ENCODE measurements around the gene MAMDC2. TPM values are rescaled to one million over a fixed set of nuclear protein-coding genes. Genes with fewer than 3 reads are reported as not detected.

Gene MAMDC2
- total and polyA plus RNA-seq, 2 of the 4 experiments (the other 2 are of a cell fraction) = 5.0 to 5.2 TPM

DNA sequence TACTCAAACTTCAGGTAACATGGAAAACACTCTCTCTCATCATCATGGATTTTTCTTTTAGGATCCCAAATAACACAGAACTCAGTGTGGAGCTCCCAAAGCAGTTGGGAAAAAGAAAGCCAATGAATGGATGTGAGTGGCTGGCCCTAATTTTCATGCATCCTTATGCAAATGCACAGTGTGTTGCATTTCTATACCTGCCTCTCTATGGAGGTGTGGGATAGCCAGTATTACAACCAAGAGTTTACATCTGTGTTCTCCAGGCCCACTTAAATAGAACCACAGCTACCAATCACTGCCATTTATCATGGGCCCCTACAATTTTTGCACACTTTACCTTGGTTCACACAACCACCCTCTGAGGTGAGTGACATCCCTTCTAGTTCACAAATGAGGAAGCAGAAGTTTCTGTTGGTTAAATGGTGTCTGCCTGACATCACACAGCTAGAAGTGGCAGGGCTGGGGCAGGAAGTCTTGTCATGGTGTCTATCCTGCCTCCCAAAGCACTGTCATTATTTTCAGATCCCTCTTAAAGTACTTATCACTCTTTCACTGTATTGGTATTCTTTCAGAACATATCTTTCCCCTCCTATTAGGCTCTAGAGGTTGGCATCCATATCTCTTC, 17.3 kb downstream of the MAMDC2 start:
- ChIA-PET POLR2A (ENCODE audit: unreplicated experiment) (no interaction called here), CTCF (no interaction called here)
- TF ChIP-seq CEBPB (IDR thresholded peaks at IDR 0.05; ENCODE audit: low read depth, low read length) (no peak), MXI1 (IDR thresholded peaks at IDR 0.05; ENCODE audit: borderline replicate concordance, low read depth, low read length) (no peak), MAFK (IDR thresholded peaks at IDR 0.05; ENCODE audit: low read depth, low read length) (no peak), MAZ (IDR thresholded peaks at IDR 0.05; ENCODE audit: borderline replicate concordance, low read depth, low read length) (no peak)
- TF ChIP-seq, protein P1, sequence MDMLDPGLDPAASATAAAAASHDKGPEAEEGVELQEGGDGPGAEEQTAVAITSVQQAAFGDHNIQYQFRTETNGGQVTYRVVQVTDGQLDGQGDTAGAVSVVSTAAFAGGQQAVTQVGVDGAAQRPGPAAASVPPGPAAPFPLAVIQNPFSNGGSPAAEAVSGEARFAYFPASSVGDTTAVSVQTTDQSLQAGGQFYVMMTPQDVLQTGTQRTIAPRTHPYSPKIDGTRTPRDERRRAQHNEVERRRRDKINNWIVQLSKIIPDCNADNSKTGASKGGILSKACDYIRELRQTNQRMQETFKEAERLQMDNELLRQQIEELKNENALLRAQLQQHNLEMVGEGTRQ (IDR thresholded peaks at IDR 0.05; ENCODE audit: low read depth, low read length) = no peak
- TF ChIP-seq, protein P2, sequence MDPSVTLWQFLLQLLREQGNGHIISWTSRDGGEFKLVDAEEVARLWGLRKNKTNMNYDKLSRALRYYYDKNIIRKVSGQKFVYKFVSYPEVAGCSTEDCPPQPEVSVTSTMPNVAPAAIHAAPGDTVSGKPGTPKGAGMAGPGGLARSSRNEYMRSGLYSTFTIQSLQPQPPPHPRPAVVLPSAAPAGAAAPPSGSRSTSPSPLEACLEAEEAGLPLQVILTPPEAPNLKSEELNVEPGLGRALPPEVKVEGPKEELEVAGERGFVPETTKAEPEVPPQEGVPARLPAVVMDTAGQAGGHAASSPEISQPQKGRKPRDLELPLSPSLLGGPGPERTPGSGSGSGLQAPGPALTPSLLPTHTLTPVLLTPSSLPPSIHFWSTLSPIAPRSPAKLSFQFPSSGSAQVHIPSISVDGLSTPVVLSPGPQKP (IDR thresholded peaks at IDR 0.05; ENCODE audit: borderline replicate concordance, low read depth, low read length) = no peak
- H4K5ac ChIP-seq (ENCODE audit: low read depth, low read length) = no peak overlapping the region
- no peak overlapping the region for H3K23ac ChIP-seq (ENCODE audit: low read depth, low read length)
- H2BK5ac ChIP-seq (ENCODE audit: low read depth, low read length, poor library complexity, severe bottlenecking) = no peak overlapping the region
- no peak overlapping the region for H3K56ac ChIP-seq (ENCODE audit: extremely low read depth, insufficient read depth, low read length)
- no peak for ATAC-seq (ENCODE audit: low read depth)
- no peaks in the 10 kb centered on the region for H3K4me1 ChIP-seq (ENCODE audit: control insufficient read depth, insufficient read depth, low read length)
- H4K20me1 ChIP-seq (ENCODE audit: insufficient read depth, low read length) = no peaks in the 10 kb centered on the region
- H3K79me1 ChIP-seq (ENCODE audit: low read depth in 1 of 2, low read length in 2 of 2) = no peaks in the 10 kb centered on the region
- no peak overlapping the region for H3K4ac ChIP-seq (ENCODE audit: low read depth, low read length)
- H2BK20ac ChIP-seq (ENCODE audit: low read depth, low read length) = no peak overlapping the region
- H4K8ac ChIP-seq (ENCODE audit: low read depth in 2 of 2, low read length in 2 of 2) = no peak overlapping the region
- no peak for DNase-seq
- no peak overlapping the region for H3K14ac ChIP-seq (replicated peaks; ENCODE audit: low read depth, low read length)
- H3K18ac ChIP-seq (ENCODE audit: low read depth, low read length) = no peak overlapping the region
- intact Hi-C loops (cut with micrococcal nuclease) = no loop called here
- H2BK120ac ChIP-seq (ENCODE audit: low read depth, low read length) = no peak overlapping the region
- H2AK5ac ChIP-seq (ENCODE audit: low read depth, low read length) = no peak overlapping the region
- no peak overlapping the region for H4K91ac ChIP-seq (ENCODE audit: insufficient read depth, low read depth, low read length)
- in situ Hi-C loops (cut with MboI; ENCODE audit: low sequenced_read_pairs) = no loop called here
- H3K9me3 ChIP-seq (ENCODE audit: control insufficient read depth, insufficient read depth, low read length) = no peaks in the 10 kb centered on the region
- H3K27me3 ChIP-seq (ENCODE audit: control insufficient read depth, insufficient read depth, low read length) = no peaks in the 10 kb centered on the region; the same call in none of the 2 replicates
- H3K4me3 ChIP-seq (ENCODE audit: insufficient read depth, low read depth, low read length) = no peak overlapping the region
- no peak overlapping the region for H2BK15ac ChIP-seq (ENCODE audit: low read depth, low read length)
- H3K36me3 ChIP-seq (ENCODE audit: control insufficient read depth, insufficient read depth, low read length) = no peaks in the 10 kb centered on the region
- no peaks in the 10 kb centered on the region for H3K9me1 ChIP-seq (ENCODE audit: insufficient read depth, low read length)
- dilution Hi-C loops (cut with HindIII; ENCODE audit: low sequenced_read_pairs, unreplicated experiment) = no loop called here
- H2AFZ ChIP-seq (replicated peaks; ENCODE audit: low read length, poor library complexity) = no peak overlapping the region
- H3K4me2 ChIP-seq (ENCODE audit: low read depth, low read length) = no peak overlapping the region
- H3K9ac ChIP-seq (ENCODE audit: low read depth, low read length) = no peak overlapping the region
- no peak overlapping the region for H3K27ac ChIP-seq (ENCODE audit: insufficient read depth, low read length)
- BruUV-seq (replicated peaks) = no TSS peak
- H2AK9ac ChIP-seq (replicated peaks; ENCODE audit: low read depth, low read length, poor library complexity) = no peak overlapping the region

Measured in IMR-90 (cell line).